Body of pancreas (tissue), 4 donors: ENCODE results near the gene COX6A2.

Source experiments
- CTCF ChIP-seq, 7 experiments: fragments of 450-650 bp in 4 of 7; fragments of 200-600 bp in 3 of 7; sonication (generic) in 3 of 7; IDR thresholded peaks; one replicate each; pipeline ENCODE4 v1.5.1; 2016 to 2019; ENCODE audit warnings: antibody characterized with exemption in 7 of 7
- POLR2A ChIP-seq, 3 donors: fragments of 450-650 bp; IDR thresholded peaks; one replicate each; pipeline ENCODE4 v1.6.1; 2016; ENCODE audit warnings: antibody characterized with exemption in 3 of 3, mild to moderate bottlenecking in 2 of 3

- TF ChIP-seq CTCF (IDR thresholded peaks at IDR 0.05) (peak in 6 of 7 experiments; percentile 27 to 51 (median 46)), POLR2A (IDR thresholded peaks at IDR 0.05) (peak in 1 of 3 donors; percentile 12)
Observed at GRCh38 chr16:31451681-31452351, 23.7 kb upstream of the COX6A2 start.
